ENCODE results near the gene CLEC2L. TPM values are rescaled to one million over a fixed set of nuclear protein-coding genes. Genes with fewer than 3 reads are reported as not detected.

The CLEC2L gene
- total RNA-seq, 1 donor from 2014 or later: 0.15 TPM

DNA sequence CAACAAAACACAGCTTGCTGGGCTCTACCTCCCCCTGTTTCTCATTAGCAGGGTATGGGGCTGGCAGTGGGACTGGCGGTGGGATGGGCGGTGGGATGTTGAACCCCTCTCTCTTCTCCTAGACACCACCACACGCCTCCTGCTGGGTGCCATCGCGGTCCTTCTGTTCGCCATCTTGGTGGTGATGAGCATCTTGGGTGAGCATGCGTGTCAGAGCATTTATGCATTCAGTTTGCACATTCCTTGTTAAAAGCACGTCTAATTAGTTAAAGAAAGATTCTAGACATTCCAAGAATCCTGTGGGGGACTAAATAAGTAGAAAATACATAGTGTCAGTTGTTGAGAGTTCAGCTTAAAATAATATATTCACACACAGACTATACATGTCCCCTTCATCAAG is 12.7 kb downstream of the CLEC2L start:
- Mint-ChIP-seq H3K27ac (no peak overlapping the region), H3K9me3 (no peaks in the 10 kb centered on the region), H3K27me3 (ENCODE audit: insufficient read depth, low read depth) (no peaks in the 10 kb centered on the region), H3K4me3 (no peak overlapping the region), H3K4me1 (peaks cover 4% of the 10 kb centered on the region), H3K36me3 (no peaks in the 10 kb centered on the region)
- Histone ChIP-seq H3F3A (ENCODE audit: low read depth) (no peaks in the 10 kb centered on the region), H3K36me3 (no peaks in the 10 kb centered on the region), H3K27ac (no peak overlapping the region), H3K9me3 (ENCODE audit: low read depth) (no peaks in the 10 kb centered on the region), H3K4me1 (no peaks in the 10 kb centered on the region), H3K4me3 (no peak overlapping the region), H2AFZ (replicated peaks) (no peak overlapping the region), H3K4me2 (no peak overlapping the region), H3K9ac (no peak overlapping the region), H4K20me1 (ENCODE audit: low read depth) (no peaks in the 10 kb centered on the region), H3K79me2 (ENCODE audit: low read depth) (no peaks in the 10 kb centered on the region), H3K27me3 (no peaks in the 10 kb centered on the region)
- TF ChIP-seq EZH2 (IDR thresholded peaks at IDR 0.05) (no peak), EZH2phosphoT487 (IDR thresholded peaks at IDR 0.05) (no peak), CTCF (IDR thresholded peaks at IDR 0.05) (no peak)
- DNase-seq (ENCODE audit: low spot score): no peak

DNA sequence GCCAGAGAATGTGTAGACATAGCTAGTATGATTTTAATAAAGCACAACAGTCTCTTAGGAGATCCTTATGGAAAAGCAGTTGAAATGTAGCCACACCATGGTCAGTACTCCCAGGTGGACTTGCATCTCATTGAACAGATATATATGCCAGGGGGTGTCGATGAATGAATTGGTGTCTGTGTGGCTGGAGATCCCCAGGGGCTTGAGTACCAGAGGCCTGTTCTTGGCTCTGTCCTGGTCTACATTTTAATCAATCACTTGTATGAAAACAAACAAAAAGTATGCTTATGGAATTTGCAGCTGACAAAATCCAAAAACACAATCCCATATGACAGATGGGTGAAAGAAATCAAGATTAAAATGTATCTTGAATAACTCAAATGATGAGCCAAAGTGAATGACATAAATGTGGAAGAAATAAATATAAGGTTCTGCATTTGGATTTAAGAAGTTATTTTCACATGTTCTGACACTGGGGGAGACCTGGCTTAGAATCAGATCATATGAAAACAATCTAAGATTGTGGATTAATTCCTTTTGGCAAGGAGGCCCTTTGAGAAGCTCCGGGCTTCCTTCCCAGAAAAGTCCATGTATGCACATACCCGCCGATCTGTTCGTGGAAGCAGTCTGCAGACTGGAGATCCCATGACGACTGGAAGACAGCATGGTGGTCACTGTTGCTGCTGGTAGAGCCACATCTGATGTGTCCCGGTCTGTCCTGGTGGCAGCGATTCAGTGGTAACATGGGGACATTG is 15.6 kb downstream of the CLEC2L start:
- Mint-ChIP-seq H3K9me3 (no peaks in the 10 kb centered on the region), H3K27ac (no peak overlapping the region), H3K4me1 (peaks cover 20% of the 10 kb centered on the region), H3K4me3 (no peak overlapping the region), H3K27me3 (ENCODE audit: insufficient read depth, low read depth) (no peaks in the 10 kb centered on the region), H3K36me3 (no peaks in the 10 kb centered on the region)
- Histone ChIP-seq H3K4me1 (peaks cover 11% of the 10 kb centered on the region), H3K27ac (no peak overlapping the region), H4K20me1 (ENCODE audit: low read depth) (no peaks in the 10 kb centered on the region), H3K36me3 (no peaks in the 10 kb centered on the region), H2AFZ (replicated peaks) (no peak overlapping the region), H3K4me3 (no peak overlapping the region), H3K79me2 (ENCODE audit: low read depth) (no peaks in the 10 kb centered on the region), H3F3A (ENCODE audit: low read depth) (peaks cover 9% of the 10 kb centered on the region), H3K9me3 (ENCODE audit: low read depth) (no peaks in the 10 kb centered on the region), H3K9ac (no peak overlapping the region), H3K4me2 (no peak overlapping the region), H3K27me3 (no peaks in the 10 kb centered on the region)
- no peak for DNase-seq (ENCODE audit: low spot score)
- no peak for TF ChIP-seq CTCF (IDR thresholded peaks at IDR 0.05)
- TF ChIP-seq EZH2phosphoT487 (IDR thresholded peaks at IDR 0.05): no peak
- TF ChIP-seq EZH2 (IDR thresholded peaks at IDR 0.05): no peak

DNA sequence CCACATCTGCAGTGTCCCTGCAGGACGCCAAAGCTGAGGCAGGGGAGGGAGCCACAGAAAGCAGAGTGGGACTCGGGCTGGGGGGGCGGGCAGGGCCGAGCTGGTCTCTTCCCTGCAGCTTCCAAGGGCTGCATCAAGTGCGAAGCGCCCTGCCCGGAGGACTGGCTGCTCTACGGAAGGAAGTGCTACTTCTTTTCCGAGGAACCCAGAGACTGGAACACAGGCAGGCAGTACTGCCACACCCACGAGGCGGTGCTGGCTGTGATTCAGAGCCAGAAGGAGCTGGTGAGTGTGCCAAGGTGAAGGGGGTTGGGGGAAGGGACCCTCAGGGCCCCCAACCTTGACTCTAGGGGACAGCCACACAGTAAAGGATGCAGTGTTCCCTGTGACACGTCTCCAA is 16.7 kb downstream of the CLEC2L start:
- H3K36me3 Mint-ChIP-seq: no peaks in the 10 kb centered on the region
- H3K4me3 Mint-ChIP-seq: no peak overlapping the region
- no peaks in the 10 kb centered on the region for H3K9me3 ChIP-seq (ENCODE audit: low read depth)
- H3K4me2 ChIP-seq: no peak overlapping the region
- peaks cover 20% of the 10 kb centered on the region for H3K4me1 Mint-ChIP-seq
- H3F3A ChIP-seq (ENCODE audit: low read depth): peaks cover 9% of the 10 kb centered on the region
- H3K27ac Mint-ChIP-seq: no peak overlapping the region
- H2AFZ ChIP-seq (replicated peaks): no peak overlapping the region
- H3K9me3 Mint-ChIP-seq: no peaks in the 10 kb centered on the region
- H3K4me1 ChIP-seq: peaks cover 11% of the 10 kb centered on the region
- H3K79me2 ChIP-seq (ENCODE audit: low read depth): no peaks in the 10 kb centered on the region
- no peak for DNase-seq (ENCODE audit: low spot score)
- H3K4me3 ChIP-seq: no peak overlapping the region
- H3K27me3 ChIP-seq: no peaks in the 10 kb centered on the region
- no peaks in the 10 kb centered on the region for H4K20me1 ChIP-seq (ENCODE audit: low read depth)
- H3K9ac ChIP-seq: no peak overlapping the region
- no peak overlapping the region for H3K27ac ChIP-seq
- no peaks in the 10 kb centered on the region for H3K36me3 ChIP-seq
- TF ChIP-seq EZH2phosphoT487 (IDR thresholded peaks at IDR 0.05): no peak
- no peak for TF ChIP-seq CTCF (IDR thresholded peaks at IDR 0.05)
- no peak for TF ChIP-seq EZH2 (IDR thresholded peaks at IDR 0.05)
- H3K27me3 Mint-ChIP-seq (ENCODE audit: insufficient read depth, low read depth): no peaks in the 10 kb centered on the region
